GM23338 (cell line): ENCODE data around the gene FOXP1. TPM values are rescaled to one million over a fixed set of nuclear protein-coding genes. Genes with fewer than 3 reads are reported as not detected.

Source experiments
- ATAC-seq: fragments of 200-7000 bp; cut with Tn5 transposase; 3 replicates; pipeline ENCODE4 v1.9.1; 2020
- DNase-seq: peaks from one replicate; pipeline ENCODE4 v3.0.0-alpha.2; 2015; ENCODE audit warnings: low spot score
- H2AFZ ChIP-seq: fragments of 200-600 bp; sonication (generic); 2 replicates; pipeline ENCODE4 v1.8.0; 2016; ENCODE audit warnings: antibody characterized with exemption, mild to moderate bottlenecking, moderate library complexity
- H3F3A ChIP-seq: fragments of 200-600 bp; sonication (generic); replicated peaks from 2 replicates; pipeline ENCODE4 v1.8.0; 2017; ENCODE audit warnings: antibody characterized with exemption, mixed run types, low read depth
- H3K27ac ChIP-seq: fragments of 200-600 bp; sonication (generic); 2 replicates; pipeline ENCODE4 v1.6.1; 2016; ENCODE audit warnings: low read depth
- H3K27me3 ChIP-seq: fragments of 200-600 bp; sonication (generic); 2 replicates; pipeline ENCODE4 v1.8.0; 2016; ENCODE audit warnings: mild to moderate bottlenecking, mixed run types, moderate library complexity; ENCODE audit not compliant: insufficient read depth
- H3K36me3 ChIP-seq: fragments of 200-600 bp; sonication (generic); 2 replicates; pipeline ENCODE4 v1.8.0; 2016; ENCODE audit warnings: mild to moderate bottlenecking; ENCODE audit not compliant: insufficient read depth
- H3K4me1 ChIP-seq: fragments of 200-600 bp; sonication (generic); 2 replicates; pipeline ENCODE4 v1.8.0; 2016; ENCODE audit warnings: mild to moderate bottlenecking, moderate library complexity; ENCODE audit not compliant: insufficient read depth
- H3K4me2 ChIP-seq: fragments of 200-600 bp; sonication (generic); 2 replicates; pipeline ENCODE4 v1.7.1; 2017; ENCODE audit warnings: mixed run types
- H3K4me3 ChIP-seq: fragments of 200-600 bp; sonication (generic); 2 replicates; pipeline ENCODE4 v1.6.1; 2016; ENCODE audit warnings: mixed run types
- H3K79me2 ChIP-seq: fragments of 200-600 bp; sonication (generic); replicated peaks from 2 replicates; pipeline ENCODE4 v1.8.0; 2017; ENCODE audit warnings: mild to moderate bottlenecking; ENCODE audit not compliant: insufficient read depth
- H3K9me2 ChIP-seq: fragments of 200-600 bp; sonication (generic); 2 replicates; pipeline ENCODE4 v1.8.0; 2017; ENCODE audit not compliant: insufficient read depth
- H4K20me1 ChIP-seq: fragments of 200-600 bp; sonication (generic); replicated peaks from 2 replicates; pipeline ENCODE4 v1.8.0; 2017; ENCODE audit warnings: mild to moderate bottlenecking; ENCODE audit not compliant: insufficient read depth
- H3K27ac Mint-ChIP-seq: 2 replicates; pipeline ENCODE4 v1.8.0; 2020; ENCODE audit warnings: inconsistent platforms, mild to moderate bottlenecking, moderate library complexity, mixed read lengths
- H3K27me3 Mint-ChIP-seq: 3 replicates; pipeline ENCODE4 v1.8.0; 2022; ENCODE audit warnings: low read depth, mild to moderate bottlenecking, moderate library complexity, mixed read lengths, inconsistent platforms; ENCODE audit not compliant: insufficient read depth, poor library complexity
- H3K36me3 Mint-ChIP-seq: 3 replicates; pipeline ENCODE4 v1.8.0; 2021; ENCODE audit warnings: low read depth, mild to moderate bottlenecking, inconsistent platforms, moderate library complexity, mixed read lengths
- H3K4me1 Mint-ChIP-seq: 3 replicates; pipeline ENCODE4 v1.8.0; 2020; ENCODE audit warnings: mild to moderate bottlenecking, inconsistent platforms, mixed read lengths
- H3K4me3 Mint-ChIP-seq: 3 replicates; pipeline ENCODE4 v1.8.0; 2021; ENCODE audit warnings: moderate library complexity, mild to moderate bottlenecking, inconsistent platforms, mixed read lengths
- H3K9me3 Mint-ChIP-seq: 3 replicates; pipeline ENCODE4 v1.8.0; 2020; ENCODE audit warnings: moderate library complexity, mild to moderate bottlenecking, inconsistent platforms, mixed read lengths
- CREB1 ChIP-seq: fragments of 250-450 bp; sonication (Bioruptor Pico); IDR thresholded peaks from 2 replicates; pipeline ENCODE4 v1.5.0; 2020; ENCODE audit warnings: low read depth, mild to moderate bottlenecking, moderate library complexity
- CTCF ChIP-seq, 2 experiments: fragments of 200-600 bp in 1 of 2; sonication (generic) in 1 of 2; conservative IDR thresholded peaks; 2 replicates each; pipeline versions ENCODE4 v1.5.1 to v1.6.1; 2016 to 2017; ENCODE audit warnings: antibody characterized with exemption in 2 of 2, low read depth in 2 of 2, mild to moderate bottlenecking in 2 of 2, moderate library complexity in 1 of 2
- ETS1 ChIP-seq: IDR thresholded peaks from 2 replicates; pipeline ENCODE4 v1.6.1; 2016; ENCODE audit warnings: antibody characterized with exemption
- EZH2 ChIP-seq: fragments of 200-600 bp; sonication (generic); IDR thresholded peaks from one replicate; pipeline ENCODE4 v1.8.0; 2017; ENCODE audit warnings: antibody characterized with exemption, mild to moderate bottlenecking, low read depth; ENCODE audit not compliant: unreplicated experiment
- EZH2phosphoT487 ChIP-seq: fragments of 200-600 bp; sonication (generic); IDR thresholded peaks from one replicate; pipeline ENCODE4 v1.8.1; 2018; ENCODE audit warnings: antibody characterized with exemption; ENCODE audit not compliant: unreplicated experiment
- JUNB ChIP-seq: IDR thresholded peaks from one replicate; pipeline ENCODE4 v1.6.1; 2016; ENCODE audit warnings: antibody characterized with exemption; ENCODE audit not compliant: unreplicated experiment
- NANOG ChIP-seq: IDR thresholded peaks from 2 replicates; pipeline ENCODE4 v1.6.1; 2016; ENCODE audit warnings: antibody characterized with exemption, borderline replicate concordance
- POLR2AphosphoS5 ChIP-seq: IDR thresholded peaks from 2 replicates; pipeline ENCODE4 v1.6.1; 2016; ENCODE audit warnings: antibody characterized with exemption, low read depth
- REST ChIP-seq: IDR thresholded peaks from one replicate; pipeline ENCODE4 v1.6.1; 2018; ENCODE audit warnings: antibody characterized with exemption; ENCODE audit not compliant: unreplicated experiment
- STAT1 ChIP-seq: IDR thresholded peaks from one replicate; pipeline ENCODE4 v1.6.1; 2016; ENCODE audit warnings: antibody characterized with exemption; ENCODE audit not compliant: unreplicated experiment
- ZNF114 ChIP-seq: fragments of 250-450 bp; sonication (Bioruptor Pico); IDR thresholded peaks from 2 replicates; pipeline ENCODE4 v1.5.0; 2020; ENCODE audit warnings: mild to moderate bottlenecking, moderate library complexity
- ZNF331 ChIP-seq: fragments of 250-450 bp; sonication (Bioruptor Pico); IDR thresholded peaks from 2 replicates; pipeline ENCODE4 v1.5.0; 2020; ENCODE audit warnings: low read depth, mild to moderate bottlenecking, moderate library complexity
- ZNF462 ChIP-seq: fragments of 250-450 bp; sonication (Bioruptor Pico); IDR thresholded peaks from 2 replicates; pipeline ENCODE4 v1.5.0; 2020; ENCODE audit warnings: mild to moderate bottlenecking, moderate library complexity
- polyA plus RNA-seq: library from polyadenylated mRNA; unstranded; fragments of >200 nt; fragmentation: Nextera tagmentation; extraction: Ambion mirVana; gene quantifications from 2 replicates; pipeline ENCODE4 v1.2.1, GENCODE V29; 2016
- total RNA-seq: library from RNA; depleted of rRNA; stranded (reverse); fragments of >200 nt; shearing (Covaris generic); gene quantifications from 2 replicates; pipeline ENCODE4 v1.2.3, GENCODE V29; 2014

FOXP1 gene
- total and polyA plus RNA-seq, 2 experiments from 2014 or later: 32.9 to 35.5 TPM

GRCh38 chr3:71436337-71436736, 147.2 kb downstream of the FOXP1 start:
- DNase-seq (no peak), ATAC-seq (no peak)
- Histone ChIP-seq H2AFZ (no peak overlapping the region), H3K4me3 (no peak overlapping the region), H4K20me1 (no peaks in the 10 kb centered on the region), H3K36me3 (no peaks in the 10 kb centered on the region), H3K79me2 (no peaks in the 10 kb centered on the region), H3K9me2 (no peaks in the 10 kb centered on the region), H3K4me2 (no peak overlapping the region), H3F3A (no peaks in the 10 kb centered on the region), H3K27me3 (no peaks in the 10 kb centered on the region), H3K27ac (no peak overlapping the region), H3K4me1 (peaks cover 3% of the 10 kb centered on the region; the same call in 1 of the 2 replicates)
- no peak overlapping the region for H3K27ac Mint-ChIP-seq
- TF ChIP-seq EZH2phosphoT487: no peak
- no peak for TF ChIP-seq CREB1
- no peak for TF ChIP-seq STAT1
- no peak for TF ChIP-seq NANOG
- TF ChIP-seq EZH2: no peak
- TF ChIP-seq ZNF331: no peak
- no peak for TF ChIP-seq POLR2AphosphoS5
- no peak for TF ChIP-seq ZNF114 (CRISPR knock-in tag)
- no peak for TF ChIP-seq REST
- TF ChIP-seq JUNB: no peak
- no peak for TF ChIP-seq CTCF (conservative IDR thresholded peaks at IDR 0.05; ENCODE audit: low read depth in 2 of 2)
- TF ChIP-seq ZNF462 (CRISPR knock-in tag): no peak
- no peak for TF ChIP-seq ETS1
- H3K27me3 Mint-ChIP-seq: peaks cover 13% of the 10 kb centered on the region
- H3K9me3 Mint-ChIP-seq: peaks cover 18% of the 10 kb centered on the region
- peaks cover 17% of the 10 kb centered on the region for H3K36me3 Mint-ChIP-seq
- peaks cover 18% of the 10 kb centered on the region for H3K4me1 Mint-ChIP-seq
- H3K4me3 Mint-ChIP-seq: no peak overlapping the region
